ENCODE data around the gene SUGCT.
"Not testable (repeated sequence)": the region's sequence is repeated elsewhere in the genome, so short reads cannot be mapped to it uniquely, and the experiment has no call there.

SUGCT gene

DNA sequence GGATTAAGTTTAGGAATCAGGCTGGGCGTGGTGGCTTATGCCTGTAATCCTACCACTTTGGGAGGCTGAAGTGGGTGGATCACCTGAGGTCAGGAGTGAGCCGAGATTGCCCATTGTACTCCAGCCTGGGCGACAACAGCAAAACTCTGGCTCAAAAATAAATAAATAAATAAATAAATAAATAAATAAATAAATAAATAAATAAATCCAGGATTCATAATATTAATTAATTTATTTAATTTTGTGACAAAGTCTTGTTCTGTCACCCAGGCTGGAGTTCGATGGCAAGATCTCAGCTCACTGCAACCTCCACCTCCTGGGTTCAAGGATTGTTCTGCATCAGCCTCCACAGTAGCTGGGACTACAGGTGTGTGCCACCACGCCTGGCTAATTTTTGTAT lies 4.2 kb downstream of the SUGCT start:
- no peaks in the 10 kb centered on the region for H3K9me3 ChIP-seq (ENCODE audit: insufficient read depth, low read depth, low read length)
- no peak overlapping the region for H3K4me2 ChIP-seq (ENCODE audit: low read length)
- H3K14ac ChIP-seq (ENCODE audit: low read length): no peak overlapping the region
- no peaks in the 10 kb centered on the region for H3K27me3 ChIP-seq (ENCODE audit: insufficient read depth, low read length)
- H3K4ac ChIP-seq (ENCODE audit: low read depth, low read length): no peak overlapping the region
- H3K18ac ChIP-seq (ENCODE audit: low read length): no peak overlapping the region
- no peak overlapping the region for H2AFZ ChIP-seq (ENCODE audit: insufficient read depth, low read length, poor library complexity)
- peaks cover 0 to 2% of the 10 kb centered on the region in 2 experiments for H3K4me1 ChIP-seq (ENCODE audit: control insufficient read depth in 1 of 2, insufficient read depth in 2 of 2, low read length in 2 of 2)
- H2BK12ac ChIP-seq (ENCODE audit: low read length): no peak overlapping the region
- H4K8ac ChIP-seq (ENCODE audit: low read depth, low read length): no peak overlapping the region
- H3K79me2 ChIP-seq (ENCODE audit: control insufficient read depth, insufficient read depth, low read length, poor library complexity): peaks cover 4% of the 10 kb centered on the region
- no peak overlapping the region for H3K23ac ChIP-seq (ENCODE audit: low read length)
- no CpG with 5 or more reads among the region's 5 CpGs for WGBS (ENCODE audit: extremely low coverage, insufficient coverage, insufficient read length)
- H2AK5ac ChIP-seq (ENCODE audit: low read length): no peak overlapping the region
- no peak overlapping the region for H4K91ac ChIP-seq (ENCODE audit: low read depth, low read length)
- DNase-seq: no peak
- H3K36me3 ChIP-seq (ENCODE audit: control insufficient read depth in 1 of 2, insufficient read depth in 2 of 2, low read length in 2 of 2): no peaks in the 10 kb centered on the region
- H4K12ac ChIP-seq (ENCODE audit: low read depth, low read length): no peak overlapping the region
- no peak overlapping the region for H2BK120ac ChIP-seq (ENCODE audit: insufficient read depth, low read length, poor library complexity)
- H2BK5ac ChIP-seq (ENCODE audit: low read depth, low read length, poor library complexity): no peak overlapping the region
- H3K79me1 ChIP-seq (ENCODE audit: low read length): peaks cover 8% of the 10 kb centered on the region
- no peak overlapping the region for H3K9ac ChIP-seq (ENCODE audit: low read length)
- no peak overlapping the region for H3K4me3 ChIP-seq (ENCODE audit: low read depth, low read length)
- no peak overlapping the region for H3K27ac ChIP-seq (ENCODE audit: low read depth, low read length)

DNA sequence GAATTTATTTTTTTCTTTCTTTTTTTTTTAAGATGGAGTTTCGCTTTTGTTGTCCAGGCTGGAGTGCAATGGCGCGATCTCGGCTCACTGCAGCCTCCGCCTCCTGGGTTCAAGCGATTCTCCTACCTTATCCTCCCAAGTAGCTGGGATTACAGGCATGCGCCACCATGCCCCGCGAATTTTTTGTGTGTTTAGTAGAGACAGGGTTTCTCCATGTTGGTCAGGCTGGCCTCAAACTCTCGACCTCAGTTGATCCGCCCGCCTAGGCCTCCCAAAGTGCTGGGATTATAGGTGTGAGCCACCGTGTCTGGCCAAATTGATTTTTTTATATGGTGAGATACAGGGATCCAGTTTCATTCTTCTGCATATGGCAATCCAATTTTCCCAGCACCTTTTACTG lies 5.1 kb downstream of the SUGCT start:
- not testable (repeated sequence) for H3K9me3 ChIP-seq (ENCODE audit: insufficient read depth, low read depth, low read length); H2BK120ac ChIP-seq (ENCODE audit: insufficient read depth, low read length, poor library complexity); H3K4me2 ChIP-seq (ENCODE audit: low read length); H3K14ac ChIP-seq (ENCODE audit: low read length); H2AK5ac ChIP-seq (ENCODE audit: low read length); DNase-seq; H2BK12ac ChIP-seq (ENCODE audit: low read length); H2AFZ ChIP-seq (ENCODE audit: insufficient read depth, low read length, poor library complexity); H3K27ac ChIP-seq (ENCODE audit: low read depth, low read length); H4K91ac ChIP-seq (ENCODE audit: low read depth, low read length); H3K23ac ChIP-seq (ENCODE audit: low read length); H4K12ac ChIP-seq (ENCODE audit: low read depth, low read length); H3K27me3 ChIP-seq (ENCODE audit: insufficient read depth, low read length); H3K79me2 ChIP-seq (ENCODE audit: control insufficient read depth, insufficient read depth, low read length, poor library complexity); H3K79me1 ChIP-seq (ENCODE audit: low read length); H3K36me3 ChIP-seq (ENCODE audit: control insufficient read depth in 1 of 2, insufficient read depth in 2 of 2, low read length in 2 of 2); H3K9ac ChIP-seq (ENCODE audit: low read length); H3K18ac ChIP-seq (ENCODE audit: low read length); H4K8ac ChIP-seq (ENCODE audit: low read depth, low read length); H3K4ac ChIP-seq (ENCODE audit: low read depth, low read length); H2BK5ac ChIP-seq (ENCODE audit: low read depth, low read length, poor library complexity); H3K4me1 ChIP-seq (ENCODE audit: control insufficient read depth in 1 of 2, insufficient read depth in 2 of 2, low read length in 2 of 2); H3K4me3 ChIP-seq (ENCODE audit: low read depth, low read length)
- no CpG with 5 or more reads among the region's 13 CpGs for WGBS (ENCODE audit: extremely low coverage, insufficient coverage, insufficient read length)

- H3K4ac ChIP-seq (ENCODE audit: low read depth, low read length); H4K8ac ChIP-seq (ENCODE audit: low read depth, low read length); H3K9ac ChIP-seq (ENCODE audit: low read length); H3K4me2 ChIP-seq (ENCODE audit: low read length); H3K79me1 ChIP-seq (ENCODE audit: low read length); H2BK12ac ChIP-seq (ENCODE audit: low read length); H4K12ac ChIP-seq (ENCODE audit: low read depth, low read length); H2AK5ac ChIP-seq (ENCODE audit: low read length); H3K23ac ChIP-seq (ENCODE audit: low read length); H3K27ac ChIP-seq (ENCODE audit: low read depth, low read length); H2BK5ac ChIP-seq (ENCODE audit: low read depth, low read length, poor library complexity); H3K79me2 ChIP-seq (ENCODE audit: control insufficient read depth, insufficient read depth, low read length, poor library complexity); H4K91ac ChIP-seq (ENCODE audit: low read depth, low read length); H3K14ac ChIP-seq (ENCODE audit: low read length); H2BK120ac ChIP-seq (ENCODE audit: insufficient read depth, low read length, poor library complexity); H3K4me1 ChIP-seq (ENCODE audit: control insufficient read depth in 1 of 2, insufficient read depth in 2 of 2, low read length in 2 of 2); H2AFZ ChIP-seq (ENCODE audit: insufficient read depth, low read length, poor library complexity); H3K9me3 ChIP-seq (ENCODE audit: insufficient read depth, low read depth, low read length); H3K27me3 ChIP-seq (ENCODE audit: insufficient read depth, low read length); H3K36me3 ChIP-seq (ENCODE audit: control insufficient read depth in 1 of 2, insufficient read depth in 2 of 2, low read length in 2 of 2); H3K18ac ChIP-seq (ENCODE audit: low read length); H3K4me3 ChIP-seq (ENCODE audit: low read depth, low read length): not testable (repeated sequence)
- no CpG with 5 or more reads among the region's 5 CpGs for WGBS (ENCODE audit: extremely low coverage, insufficient coverage, insufficient read length)
- DNase-seq: peak; percentile 60 to 78
These were observed 7.1 kb downstream of the SUGCT start for GRCh38 chr7:40141916-40142315.

GRCh38 chr7:40145596-40146130 lies 10.9 kb downstream of the SUGCT start:
- not testable (repeated sequence) for H3K18ac ChIP-seq (ENCODE audit: low read length); H3K23ac ChIP-seq (ENCODE audit: low read length); H3K36me3 ChIP-seq (ENCODE audit: control insufficient read depth in 1 of 2, insufficient read depth in 2 of 2, low read length in 2 of 2); H3K27me3 ChIP-seq (ENCODE audit: insufficient read depth, low read length); H2AFZ ChIP-seq (ENCODE audit: insufficient read depth, low read length, poor library complexity); H3K9ac ChIP-seq (ENCODE audit: low read length); H3K4me2 ChIP-seq (ENCODE audit: low read length); H2BK120ac ChIP-seq (ENCODE audit: insufficient read depth, low read length, poor library complexity); H4K8ac ChIP-seq (ENCODE audit: low read depth, low read length); H3K27ac ChIP-seq (ENCODE audit: low read depth, low read length); H2BK12ac ChIP-seq (ENCODE audit: low read length); H3K9me3 ChIP-seq (ENCODE audit: insufficient read depth, low read depth, low read length); H2AK5ac ChIP-seq (ENCODE audit: low read length); H4K12ac ChIP-seq (ENCODE audit: low read depth, low read length); H3K79me2 ChIP-seq (ENCODE audit: control insufficient read depth, insufficient read depth, low read length, poor library complexity); H4K91ac ChIP-seq (ENCODE audit: low read depth, low read length); H3K4ac ChIP-seq (ENCODE audit: low read depth, low read length); H2BK5ac ChIP-seq (ENCODE audit: low read depth, low read length, poor library complexity); H3K4me1 ChIP-seq (ENCODE audit: control insufficient read depth in 1 of 2, insufficient read depth in 2 of 2, low read length in 2 of 2); DNase-seq; H3K79me1 ChIP-seq (ENCODE audit: low read length); H3K14ac ChIP-seq (ENCODE audit: low read length); H3K4me3 ChIP-seq (ENCODE audit: low read depth, low read length)
- no CpG with 5 or more reads among the region's 3 CpGs for WGBS (ENCODE audit: extremely low coverage, insufficient coverage, insufficient read length)

Data from trophoblast cell (in vitro differentiated cells and primary cell).